Kasumi-1 (cell line): ENCODE data around the gene TLX2.

Experiments used
- DNase-seq, 2 experiments: peaks; one replicate each; lab custom pipeline; 2025; lab: John Stamatoyannopoulos, UW

Gene TLX2

DNA sequence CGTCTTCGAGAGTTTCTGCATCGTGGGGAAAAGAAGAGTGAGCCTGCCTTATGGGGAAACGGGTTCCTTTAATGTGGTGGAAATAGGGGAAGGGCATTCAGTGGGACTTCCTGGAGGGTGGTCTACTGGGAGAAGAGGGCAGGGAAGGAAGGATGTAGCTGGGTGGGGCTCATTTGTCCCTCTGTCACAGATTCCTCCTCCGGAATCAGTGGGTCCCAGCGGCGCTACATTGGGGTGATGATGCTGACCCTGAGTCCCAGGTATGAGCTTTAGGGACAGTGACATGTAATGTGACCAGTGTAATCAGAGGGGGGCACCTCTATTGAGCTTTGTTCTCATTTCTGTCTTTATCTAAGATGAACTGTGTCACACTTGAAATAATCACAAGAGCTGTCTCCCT lies 17.4 kb downstream of the TLX2 start:
- DNase-seq, result no peak

DNA sequence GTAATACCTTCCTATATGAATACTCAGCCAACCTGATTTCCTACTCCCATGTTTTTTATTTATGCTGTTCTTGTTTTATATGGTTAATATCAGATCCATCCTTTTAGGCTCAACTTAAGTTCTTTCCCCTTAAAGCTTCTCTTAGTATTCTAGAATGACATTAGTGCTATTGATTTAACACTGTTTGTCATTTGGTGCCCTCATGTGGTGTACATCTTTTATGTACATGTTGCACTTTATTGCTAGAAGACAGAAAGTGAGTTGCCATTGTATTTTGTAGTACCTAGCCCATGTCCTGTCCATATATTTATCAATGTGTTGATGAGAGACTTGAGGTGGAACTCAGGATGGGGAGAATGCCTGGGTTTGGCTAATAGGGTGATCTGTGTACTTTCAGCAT lies 18.0 kb downstream of the TLX2 start:
- peak; percentile 45 to 66 for DNase-seq

DNA sequence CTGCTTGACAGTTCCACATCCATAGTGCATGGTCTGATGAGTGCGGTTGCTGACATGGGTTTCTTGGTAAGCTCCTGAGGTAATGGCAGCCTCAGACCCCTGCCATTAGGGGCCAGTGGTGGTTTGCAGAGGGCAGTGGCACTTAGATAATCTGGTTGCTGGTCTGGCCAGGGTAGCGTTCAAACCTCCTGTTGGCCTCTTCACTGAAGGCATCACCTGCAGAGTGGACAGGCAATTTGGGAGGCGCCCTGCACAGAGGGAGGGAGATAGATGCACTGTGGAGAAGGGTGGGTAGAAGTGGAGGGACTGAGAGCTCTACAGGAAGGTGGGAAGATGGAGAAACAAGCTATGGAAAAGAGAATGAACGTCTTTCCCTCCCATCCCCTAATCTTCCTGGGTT lies 19.2 kb downstream of the TLX2 start:
- DNase-seq, result no peak

DNA sequence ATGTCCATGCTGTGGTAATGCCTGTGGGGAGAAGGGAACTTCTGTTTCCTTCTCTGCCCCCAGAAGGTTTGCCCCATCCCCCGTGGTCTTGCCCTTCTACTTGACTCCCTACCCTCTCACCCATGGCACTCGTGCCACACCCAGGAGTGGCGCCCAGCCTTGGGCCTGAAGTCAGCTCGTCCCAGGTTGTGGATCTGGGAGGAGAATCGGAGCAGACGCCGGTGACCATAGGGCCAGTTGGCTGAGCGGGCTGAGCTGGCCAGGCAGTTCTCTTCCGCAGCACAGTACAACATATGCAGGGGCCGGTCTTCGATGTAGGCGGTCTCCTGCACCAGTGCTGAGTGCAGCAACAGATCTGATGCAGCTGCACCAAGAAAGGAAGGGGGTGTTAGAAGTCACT lies 20.2 kb downstream of the TLX2 start:
- no peak for DNase-seq

DNA sequence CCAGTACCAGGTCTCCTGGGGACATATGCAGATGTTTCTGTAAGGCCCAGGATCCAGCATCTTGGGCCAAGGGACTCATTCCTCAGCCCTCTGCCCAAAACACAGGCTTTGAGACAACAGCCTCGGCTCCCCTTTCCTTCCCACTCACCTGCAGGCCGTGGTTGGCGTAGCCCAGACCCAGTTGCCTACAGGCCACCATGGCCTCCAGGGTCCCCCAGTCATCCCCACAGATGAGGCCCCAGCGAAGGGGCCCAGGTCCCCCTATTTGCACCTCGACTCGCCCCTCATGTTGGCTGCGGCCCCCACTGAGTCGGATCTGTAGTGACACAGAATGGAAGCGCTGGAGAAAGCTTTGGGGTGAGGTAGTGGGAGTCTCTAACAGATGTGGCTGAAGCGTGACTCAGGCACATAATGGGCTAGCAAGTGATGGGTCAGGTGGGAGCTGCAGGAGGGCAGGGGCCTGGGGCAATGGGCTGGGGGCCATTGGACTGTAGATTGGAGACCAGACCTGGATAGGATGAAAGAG lies 21.3 kb downstream of the TLX2 start:
- DNase-seq, result no peak

DNA sequence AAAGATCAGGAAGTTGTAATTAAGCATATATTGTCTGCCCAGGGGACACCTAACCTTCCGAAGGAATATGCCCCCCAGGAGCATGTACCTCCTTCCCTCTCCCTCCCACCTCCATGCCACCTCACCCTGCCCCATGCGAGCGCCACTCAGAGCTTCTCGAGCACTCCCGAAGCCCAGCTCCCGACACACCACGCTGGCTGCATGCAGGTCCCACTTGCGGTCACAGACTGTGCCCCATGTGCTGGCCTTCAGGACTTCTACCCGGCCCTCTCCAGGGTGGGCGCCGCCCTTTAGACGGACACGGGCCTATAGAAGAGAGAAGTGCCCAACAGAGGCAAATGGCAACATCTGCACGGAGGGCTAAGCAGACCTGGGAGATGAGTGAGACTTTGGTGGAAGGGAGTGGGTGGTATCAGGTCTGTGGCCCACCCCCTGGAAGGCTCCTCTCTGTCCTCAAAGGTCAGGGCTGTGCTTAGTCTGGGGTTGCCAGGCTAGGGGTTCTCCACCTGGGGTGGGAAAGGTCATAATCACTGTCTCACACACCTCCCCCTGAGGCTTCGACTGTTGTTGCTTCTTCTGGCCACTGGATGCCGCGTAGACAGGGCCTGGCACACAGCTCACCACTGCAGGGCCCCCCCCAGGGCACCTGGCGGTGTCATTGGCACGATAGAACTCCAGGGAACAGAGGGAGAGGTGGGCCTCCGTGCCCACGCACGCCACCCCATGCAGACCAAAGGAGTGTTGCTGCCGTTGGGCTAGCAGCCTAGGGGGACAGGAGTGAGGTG lies 22.1 kb downstream of the TLX2 start:
- no peak for DNase-seq

DNA sequence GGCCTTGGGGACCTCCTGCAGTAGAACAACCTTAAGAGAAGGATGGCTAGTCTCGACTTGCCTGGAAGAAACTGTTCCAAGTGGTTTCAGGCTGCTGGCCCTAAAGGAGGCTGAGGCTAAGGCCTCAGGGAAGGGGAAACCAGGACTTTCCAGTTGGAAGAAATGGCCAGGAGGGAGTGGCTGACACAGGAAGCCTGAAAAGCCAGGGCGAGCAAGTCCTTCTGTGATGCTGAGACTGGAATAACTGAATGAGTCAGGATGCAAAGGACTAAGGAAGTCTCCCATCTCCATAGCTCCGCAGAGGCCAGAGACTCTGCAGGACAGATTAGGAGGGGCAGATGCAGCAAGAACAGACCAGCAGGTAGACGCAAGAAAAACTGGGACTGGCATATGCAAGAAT lies 22.9 kb downstream of the TLX2 start:
- DNase-seq, result no peak

DNA sequence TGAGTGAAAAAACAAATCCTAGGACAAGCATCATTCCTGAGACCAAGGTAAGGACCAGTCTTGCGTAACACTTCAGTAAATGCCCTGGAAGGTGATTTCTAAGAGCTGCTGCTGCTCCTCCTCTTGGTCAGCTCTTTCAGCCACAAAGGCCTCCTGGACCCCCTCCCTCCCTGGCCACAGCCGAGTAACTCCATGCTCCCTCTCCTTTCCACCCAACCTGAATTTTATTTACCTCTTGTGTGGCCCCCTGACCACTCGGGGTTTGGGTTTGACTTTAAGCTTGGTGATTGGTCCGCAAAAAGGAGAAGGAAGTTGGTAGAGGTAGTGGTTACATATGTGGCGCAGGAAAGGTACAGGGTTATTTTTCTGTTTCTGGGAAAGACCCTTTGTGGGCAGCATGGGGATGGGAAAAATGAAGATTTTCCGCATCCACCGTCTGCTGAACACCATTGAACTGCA lies 24.7 kb downstream of the TLX2 start:
- DNase-seq, result no peak

DNA sequence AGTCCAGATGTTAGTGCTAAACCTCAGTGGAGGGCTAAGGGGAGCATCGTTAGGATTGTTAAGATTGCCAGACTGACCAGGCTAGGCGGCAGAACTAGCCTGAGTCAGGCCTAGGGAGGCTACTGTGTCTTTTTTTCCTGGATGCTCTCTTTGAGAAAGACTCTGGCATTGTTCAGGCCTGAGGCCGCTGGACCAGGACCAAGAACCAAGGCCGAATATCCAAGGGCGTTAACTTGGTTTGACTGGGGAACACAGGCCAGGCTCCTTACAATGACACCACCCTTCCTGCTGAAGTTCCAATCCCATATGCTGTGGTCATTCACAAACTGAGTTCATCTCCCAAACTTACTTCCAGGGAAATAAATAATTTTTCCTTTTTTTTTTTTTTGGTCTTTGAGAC lies 26.0 kb downstream of the TLX2 start:
- DNase-seq, result no peak

DNA sequence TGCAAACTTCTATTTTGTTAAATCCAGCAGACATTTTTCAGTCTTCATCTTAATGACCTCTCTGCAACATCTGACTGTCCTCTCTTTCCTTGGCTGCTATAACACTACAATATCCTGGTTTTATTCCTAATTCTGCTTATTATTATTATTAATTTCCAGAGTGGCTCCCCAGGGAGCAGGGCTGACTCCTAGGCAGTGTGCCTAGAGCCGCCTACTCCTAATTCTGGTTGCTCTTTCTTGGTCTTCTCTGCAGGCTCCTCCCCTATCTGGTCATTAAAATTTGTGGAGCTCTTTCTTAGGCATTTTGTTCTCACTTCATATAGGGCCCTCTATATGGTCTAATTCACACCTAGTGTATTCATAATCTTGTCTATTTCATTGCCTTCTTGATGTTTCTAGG lies 28.7 kb downstream of the TLX2 start:
- no peak for DNase-seq

DNA sequence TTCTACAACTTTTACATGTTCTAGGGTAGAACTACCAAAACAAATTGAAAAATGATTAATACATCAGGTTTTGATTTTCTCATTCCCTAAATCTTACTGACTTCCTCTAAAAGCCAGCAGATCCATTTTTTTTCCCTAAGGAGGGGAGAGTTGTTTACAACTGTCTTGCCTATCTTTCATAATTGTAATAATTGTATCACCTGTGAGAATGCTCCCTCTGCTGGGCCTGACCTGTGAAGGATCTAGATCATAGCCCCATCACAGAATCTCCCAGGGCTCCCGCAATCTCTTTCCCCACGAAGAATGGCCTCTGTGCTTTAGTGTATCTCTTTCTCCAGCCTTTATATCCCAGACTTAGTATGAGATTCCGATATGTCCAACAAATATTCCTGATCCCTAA lies 30.4 kb downstream of the TLX2 start:
- no peak for DNase-seq

DNA sequence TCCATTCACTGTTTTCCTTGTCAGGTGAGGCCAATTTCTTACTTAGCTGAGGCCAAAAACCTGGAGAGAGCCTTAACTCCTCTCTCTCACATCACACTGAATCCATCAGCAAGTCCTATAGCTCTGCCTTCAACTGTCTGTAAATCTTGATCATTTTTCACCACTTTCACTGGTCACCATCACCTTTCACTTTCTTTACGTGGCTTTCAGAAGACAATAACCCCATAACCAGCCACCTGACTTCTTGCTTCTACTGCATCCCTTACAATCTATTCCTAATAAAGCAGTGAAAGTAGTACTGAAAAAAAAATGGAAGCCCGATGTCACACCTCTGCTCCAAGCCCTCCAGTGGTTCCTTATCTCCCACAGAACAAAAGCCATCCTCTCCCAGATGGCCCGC lies 31.8 kb downstream of the TLX2 start:
- DNase-seq, result no peak

DNA sequence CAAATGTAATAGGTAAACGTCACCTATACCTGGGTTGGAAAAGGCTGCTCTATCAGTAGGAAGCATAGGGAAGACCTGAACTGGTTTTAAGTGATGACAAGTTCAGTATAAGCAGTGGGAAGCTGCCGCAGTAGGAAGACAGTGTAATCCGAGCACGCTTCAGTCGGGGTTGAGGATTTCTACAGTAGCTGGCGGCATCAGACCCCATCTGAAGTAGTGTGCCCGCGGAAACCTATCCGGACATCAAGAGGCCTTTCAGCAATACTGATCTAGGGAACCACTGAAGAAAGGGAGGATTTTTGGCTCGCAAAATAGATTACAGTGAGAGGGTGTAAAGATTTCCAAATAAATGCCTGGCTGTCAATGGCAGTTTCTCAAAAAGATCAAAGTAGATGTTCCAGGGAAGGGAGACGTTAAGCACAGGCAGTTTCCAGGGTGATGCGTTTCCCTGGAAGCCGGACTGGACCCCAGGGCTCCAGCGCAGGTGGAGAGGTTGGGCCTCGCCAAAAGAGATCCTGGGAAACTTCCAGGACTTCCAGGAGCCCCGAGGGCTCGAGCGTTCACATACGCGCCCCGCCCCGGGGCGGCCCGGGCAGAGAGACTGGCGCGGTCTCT lies 34.1 kb downstream of the TLX2 start:
- no peak for DNase-seq

DNA sequence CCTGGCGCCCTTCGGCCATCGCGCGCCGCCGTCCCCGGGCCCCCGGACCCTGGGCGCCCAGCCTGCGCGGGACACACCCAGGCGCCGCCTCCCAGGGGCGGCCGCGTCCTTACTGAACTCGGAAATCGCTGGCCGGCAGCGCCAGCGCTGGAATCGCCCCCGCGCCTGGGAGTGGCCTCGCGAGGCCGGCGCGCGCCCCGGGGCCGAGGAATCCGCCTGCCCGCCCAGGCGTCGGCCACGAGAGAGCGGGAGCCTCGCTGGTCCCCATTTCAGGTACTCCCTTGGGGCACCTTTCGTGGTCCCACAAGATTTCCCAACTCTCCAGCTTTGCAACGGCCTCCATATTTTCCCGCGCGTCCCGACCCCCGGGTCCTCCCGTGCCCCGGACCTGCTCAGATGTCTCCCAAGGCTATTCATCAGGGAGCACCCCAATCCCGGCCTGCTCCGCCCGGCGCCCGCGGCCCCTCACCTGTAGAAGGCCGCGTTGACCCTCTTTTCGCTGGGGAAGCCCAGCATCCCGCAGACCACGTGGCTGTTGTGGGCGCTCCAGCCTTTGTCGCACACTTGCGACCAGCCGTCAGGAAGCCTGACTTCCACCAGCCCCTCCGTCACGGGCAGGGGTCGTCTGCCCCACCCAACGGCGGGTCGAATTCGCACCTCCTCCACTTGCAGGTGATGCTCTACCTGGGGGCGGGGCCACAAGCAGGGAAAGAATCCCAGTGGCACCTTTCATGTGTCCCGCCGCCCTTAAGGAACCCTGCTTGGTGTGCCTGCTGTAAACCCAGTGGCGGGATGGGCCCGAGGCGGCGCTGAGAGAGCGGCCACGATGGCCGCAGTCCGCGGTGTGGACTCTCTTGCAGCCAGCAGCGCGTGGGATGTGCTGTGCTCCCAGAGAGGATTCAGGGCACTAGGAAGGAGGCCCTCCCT lies 34.9 kb downstream of the TLX2 start:
- DNase-seq, result no peak

DNA sequence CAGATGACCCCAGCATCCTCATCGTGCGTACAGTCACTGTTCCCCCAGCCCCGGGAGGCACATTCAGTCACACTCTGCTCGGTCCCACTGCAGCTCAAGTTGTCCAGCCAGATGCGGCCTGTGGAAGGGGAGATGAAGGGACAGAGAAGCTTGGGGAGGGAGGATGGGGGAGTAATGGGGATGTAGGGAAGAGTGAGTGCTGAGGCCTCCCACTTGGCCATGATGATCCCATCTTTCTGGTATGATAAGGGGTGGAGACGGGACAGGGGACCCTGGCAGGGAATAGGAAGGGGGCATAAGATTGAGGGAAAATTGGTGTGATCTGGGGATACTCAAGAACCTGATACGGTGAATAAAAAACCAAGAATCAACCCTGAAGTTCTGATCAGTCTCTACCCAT lies 36.0 kb downstream of the TLX2 start:
- DNase-seq, result no peak

DNA sequence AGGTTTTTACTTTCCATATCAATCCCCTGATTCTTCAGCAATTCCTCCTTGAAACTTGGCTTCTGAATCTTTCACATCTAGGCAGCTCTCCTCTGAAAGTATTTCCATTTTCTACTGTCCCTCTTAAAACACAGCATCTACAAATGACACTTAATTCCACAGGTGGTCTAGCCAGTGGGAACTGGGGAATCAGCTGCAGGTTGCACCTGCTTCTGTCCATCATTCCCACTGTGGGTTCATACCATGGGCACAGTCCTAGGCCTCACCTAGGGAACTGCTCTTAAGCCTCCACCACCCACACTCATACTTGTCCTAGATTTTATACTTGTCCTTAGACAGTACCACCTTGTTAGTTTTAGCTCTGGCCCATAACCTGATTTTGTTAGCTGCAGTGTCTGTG lies 37.3 kb downstream of the TLX2 start:
- no peak for DNase-seq

DNA sequence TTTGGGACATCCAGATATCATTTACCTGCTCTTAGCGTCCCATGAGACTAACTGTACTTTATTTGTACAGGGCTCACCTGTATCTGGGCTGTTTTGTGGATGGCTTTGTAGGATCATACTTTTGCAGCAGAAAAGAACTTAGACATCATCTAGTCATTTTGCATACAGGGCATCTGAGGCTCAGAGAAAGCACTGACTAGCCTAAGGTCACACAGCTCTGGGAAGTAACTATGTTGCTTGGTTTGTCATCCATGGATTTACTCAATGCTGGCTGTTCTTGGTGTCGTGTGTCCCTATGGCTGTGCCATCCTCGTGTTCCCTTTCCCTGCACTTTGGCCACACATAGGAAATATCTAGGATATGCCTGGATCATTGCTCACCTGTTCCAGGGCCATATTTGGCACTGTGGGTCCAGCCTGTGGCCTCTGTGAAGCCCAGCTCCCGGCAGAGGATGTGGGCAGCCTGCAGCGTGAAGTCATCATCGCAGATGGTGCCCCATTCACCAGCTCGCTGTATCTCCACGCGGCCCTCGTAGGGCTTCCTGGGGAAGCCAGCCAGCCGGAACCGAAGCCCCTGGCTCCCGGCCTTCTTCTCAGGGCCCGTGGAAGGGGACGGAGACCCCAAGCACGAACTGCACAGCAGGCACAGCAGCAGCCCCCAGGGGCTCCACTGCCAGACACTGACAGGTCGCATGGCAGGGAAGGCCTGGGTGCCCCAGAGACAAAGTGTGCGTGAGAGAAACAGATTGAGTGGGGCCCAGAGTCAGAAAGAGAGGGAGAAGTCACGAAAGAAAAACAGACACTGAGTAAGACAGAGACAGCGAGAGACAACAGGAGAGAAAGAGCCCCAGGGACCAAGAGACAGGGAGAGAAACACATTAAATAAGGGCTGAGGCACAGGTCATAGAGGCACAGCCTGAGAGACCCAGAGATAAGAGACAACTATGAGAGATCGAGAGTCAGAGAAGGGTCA lies 38.0 kb downstream of the TLX2 start:
- DNase-seq, result no peak

DNA sequence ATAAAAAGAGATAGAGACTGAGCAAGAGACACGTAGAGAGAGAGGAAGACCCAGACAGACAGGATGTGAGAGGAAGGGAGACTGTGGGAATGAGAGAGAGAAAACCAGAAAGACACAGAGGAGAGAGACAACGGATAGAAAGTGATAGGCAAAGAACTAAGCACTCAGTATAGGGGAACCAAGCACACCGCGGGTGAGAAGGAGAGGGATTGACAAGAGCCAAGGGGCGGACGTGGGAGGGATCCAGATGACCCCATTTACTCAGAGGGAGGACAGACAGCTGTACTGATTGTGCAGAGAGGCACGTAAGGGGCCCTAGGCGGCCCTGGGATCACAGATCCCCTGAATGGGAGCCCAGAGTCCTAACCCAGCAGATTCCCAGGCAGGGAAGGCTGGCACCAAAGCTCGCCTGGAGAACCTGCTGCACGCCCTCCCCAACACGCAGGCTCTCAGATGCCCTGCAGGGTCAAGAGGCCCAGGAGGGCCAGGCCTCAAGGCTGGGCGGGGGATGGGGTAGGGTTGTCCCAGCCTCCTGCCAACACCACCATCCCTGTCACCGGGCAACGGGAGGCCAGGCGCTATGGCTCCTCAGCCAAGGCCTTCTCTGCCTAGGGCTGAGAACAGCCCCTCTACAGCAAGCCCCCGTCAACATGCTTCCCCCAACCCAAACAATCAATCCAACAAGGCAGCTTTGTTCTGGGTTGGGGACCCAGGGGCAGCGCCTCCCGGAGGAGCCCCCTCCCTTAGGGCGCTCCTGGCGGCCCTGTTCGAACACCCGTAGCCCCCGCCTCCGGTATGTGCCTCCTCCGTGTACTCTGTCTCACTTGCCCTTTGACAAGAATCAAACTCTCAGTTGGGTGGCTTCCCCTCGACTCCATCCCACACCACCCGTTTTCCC lies 38.9 kb downstream of the TLX2 start:
- DNase-seq, result peak; percentile 41 to 59

DNA sequence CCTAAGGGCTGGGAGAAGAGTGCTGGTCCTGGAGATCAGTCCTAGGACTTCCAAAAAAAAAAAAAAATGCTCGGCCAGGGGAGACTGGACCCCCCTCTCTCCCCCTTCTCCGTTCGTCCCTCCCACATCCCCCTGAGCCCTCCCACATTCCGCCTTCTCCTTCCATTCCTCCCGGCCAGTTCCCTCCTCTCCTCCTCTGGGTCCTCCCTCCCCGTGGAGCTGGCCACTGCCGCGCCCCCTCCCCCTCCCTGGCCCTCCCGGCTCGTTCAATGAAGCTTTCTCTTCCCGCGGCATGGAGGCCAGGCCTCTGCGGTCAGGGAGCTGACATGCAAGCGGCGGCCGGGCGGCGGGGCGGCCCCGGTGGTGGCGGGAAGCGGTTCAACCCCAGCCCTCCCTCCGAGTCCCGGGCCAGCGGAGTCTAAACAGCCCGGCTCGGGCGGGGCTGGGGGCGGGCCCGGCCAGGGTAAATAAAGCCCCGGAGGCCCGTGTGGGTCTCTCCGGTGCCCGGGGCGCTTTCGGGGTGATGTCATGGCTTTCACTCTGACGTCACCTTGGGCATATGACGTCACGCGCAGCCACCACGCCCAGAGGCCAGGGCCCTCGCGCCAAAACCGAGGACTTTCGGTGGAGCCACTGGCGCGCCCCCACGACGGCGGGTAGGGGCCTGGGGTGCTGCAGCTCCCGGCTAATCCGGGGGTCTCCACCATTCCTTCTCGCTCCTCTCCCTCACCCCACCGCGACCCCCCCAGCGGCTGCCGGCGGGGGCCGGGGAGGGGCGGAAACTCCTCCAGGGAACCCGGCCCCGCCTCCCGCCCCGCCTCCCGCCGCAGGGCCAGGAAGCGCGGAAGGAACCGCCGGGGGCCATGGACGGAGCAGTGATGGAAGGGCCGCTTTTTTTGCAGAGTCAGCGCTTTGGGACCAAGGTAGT lies 39.9 kb downstream of the TLX2 start, which contains the start of the genes DOK1 and LOXL3:
DOK1 (plus strand) TSS at position 829 of the 928 bp plus-strand sequence; CDS start at position 864, 35 bp downstream.
LOXL3 (minus strand) TSS at position 51 of the 928 bp plus-strand sequence. CDS start 1,308 bp downstream, outside the sequence.
- DNase-seq, result peak; percentile 62 to 65
